ENCODE data around the gene PGBD1.

- TF ChIP-seq POLR2AphosphoS5 (IDR thresholded peaks at IDR 0.05; ENCODE audit: low read depth, low read length), result no peak
- no peak for TF ChIP-seq POU2F2 (IDR thresholded peaks at IDR 0.05; ENCODE audit: low read depth, low read length)
- TF ChIP-seq TAF1 (IDR thresholded peaks at IDR 0.05; ENCODE audit: low read depth, low read length), result no peak
- no peak for TF ChIP-seq POLR2A (IDR thresholded peaks at IDR 0.05; ENCODE audit: low read depth, low read length)
- no peak for TF ChIP-seq SPI1 (IDR thresholded peaks at IDR 0.05; ENCODE audit: low read depth, low read length)
- no peak for TF ChIP-seq PAX5 (IDR thresholded peaks at IDR 0.05; ENCODE audit: insufficient read depth, low read length, severe bottlenecking)
Measured at GRCh38 chr6:28351087-28351486, 69.7 kb downstream of the PGBD1 start.

Data from GM12891 (cell line).